Mammary epithelial cell (primary cell): Measurements from ENCODE around the gene APLF.

ENCODE experiments used
- EZH2 ChIP-seq: IDR thresholded peaks from 2 replicates; pipeline ENCODE4 v1.6.1; 2012; ENCODE audit warnings: low read length, inconsistent platforms, borderline replicate concordance
- TF ChIP-seq, protein P1 (sequence below), 2 donors: IDR thresholded peaks in 1 of 2; conservative IDR thresholded peaks in 1 of 2; 2 replicates each; pipeline ENCODE4 v1.5.1; 2011 to 2012; ENCODE audit warnings: inconsistent platforms in 2 of 2, low read length in 2 of 2, mild to moderate bottlenecking in 2 of 2, control low read depth in 1 of 2, low read depth in 1 of 2; ENCODE audit not compliant: insufficient read depth in 1 of 2; ENCODE audit errors: extremely low read depth in 1 of 2

DNA sequence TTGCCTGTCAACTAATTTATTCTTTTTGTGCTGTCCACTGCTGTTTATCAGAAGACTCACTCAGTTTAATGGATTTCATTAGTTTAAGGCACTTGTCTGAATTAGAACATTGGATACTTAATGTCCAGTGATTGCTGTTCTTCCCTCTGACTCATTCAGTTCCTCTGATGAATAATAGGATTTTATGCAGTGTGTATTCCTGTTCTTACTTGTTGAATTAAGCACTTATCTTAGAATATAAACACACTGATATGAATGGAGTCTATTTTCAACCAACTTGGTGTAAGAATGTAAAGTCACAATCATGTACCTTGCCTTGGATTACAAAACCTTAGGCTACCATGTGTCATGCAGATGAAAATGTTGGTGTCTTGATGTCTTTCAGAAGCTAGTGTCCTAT, 89.0 kb downstream of the APLF start:
- TF ChIP-seq, protein P1, sequence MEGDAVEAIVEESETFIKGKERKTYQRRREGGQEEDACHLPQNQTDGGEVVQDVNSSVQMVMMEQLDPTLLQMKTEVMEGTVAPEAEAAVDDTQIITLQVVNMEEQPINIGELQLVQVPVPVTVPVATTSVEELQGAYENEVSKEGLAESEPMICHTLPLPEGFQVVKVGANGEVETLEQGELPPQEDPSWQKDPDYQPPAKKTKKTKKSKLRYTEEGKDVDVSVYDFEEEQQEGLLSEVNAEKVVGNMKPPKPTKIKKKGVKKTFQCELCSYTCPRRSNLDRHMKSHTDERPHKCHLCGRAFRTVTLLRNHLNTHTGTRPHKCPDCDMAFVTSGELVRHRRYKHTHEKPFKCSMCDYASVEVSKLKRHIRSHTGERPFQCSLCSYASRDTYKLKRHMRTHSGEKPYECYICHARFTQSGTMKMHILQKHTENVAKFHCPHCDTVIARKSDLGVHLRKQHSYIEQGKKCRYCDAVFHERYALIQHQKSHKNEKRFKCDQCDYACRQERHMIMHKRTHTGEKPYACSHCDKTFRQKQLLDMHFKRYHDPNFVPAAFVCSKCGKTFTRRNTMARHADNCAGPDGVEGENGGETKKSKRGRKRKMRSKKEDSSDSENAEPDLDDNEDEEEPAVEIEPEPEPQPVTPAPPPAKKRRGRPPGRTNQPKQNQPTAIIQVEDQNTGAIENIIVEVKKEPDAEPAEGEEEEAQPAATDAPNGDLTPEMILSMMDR (conservative IDR thresholded peaks at IDR 0.05 in 1 of 2, IDR thresholded peaks at IDR 0.05 in 1 of 2; ENCODE audit: extremely low read depth in 1 of 2, insufficient read depth in 1 of 2, low read depth in 1 of 2, low read length in 2 of 2) = no peak
- no peak for TF ChIP-seq EZH2
